CD4-positive, alpha-beta T cell treated with Interleukin-4 for 4 hours (primary cell): ENCODE results near the gene TAPT1.
"Not testable (repeated sequence)": the region's sequence is repeated elsewhere in the genome, so short reads cannot be mapped to it uniquely, and the experiment has no call there.

Experiments
- DNase-seq: peaks from one replicate; pipeline ENCODE4 v3.0.0-alpha.2; 2020

Gene TAPT1

GRCh38 chr4:16206848-16207247 lies 19.4 kb downstream of the TAPT1 start:
- DNase-seq = no peak

DNA sequence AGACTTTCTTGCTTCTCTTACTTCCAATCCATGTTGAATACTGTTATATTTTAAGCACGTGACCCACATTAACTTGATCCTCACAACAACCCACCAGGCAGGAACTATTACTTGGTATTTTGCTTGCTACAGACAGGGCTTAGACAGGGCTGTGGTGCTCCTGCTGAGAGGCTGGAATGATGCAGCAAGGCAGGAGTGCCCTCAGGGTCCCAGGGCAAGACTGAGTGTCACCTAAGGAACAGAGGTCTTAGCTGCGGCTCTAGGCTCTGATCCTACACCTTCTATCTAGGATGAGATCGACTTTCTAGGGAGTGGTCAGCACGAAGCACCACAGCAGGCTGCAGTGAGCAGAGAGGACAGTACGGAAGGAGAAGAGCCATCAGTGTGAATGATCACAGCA lies 20.0 kb downstream of the TAPT1 start:
- no peak for DNase-seq

DNA sequence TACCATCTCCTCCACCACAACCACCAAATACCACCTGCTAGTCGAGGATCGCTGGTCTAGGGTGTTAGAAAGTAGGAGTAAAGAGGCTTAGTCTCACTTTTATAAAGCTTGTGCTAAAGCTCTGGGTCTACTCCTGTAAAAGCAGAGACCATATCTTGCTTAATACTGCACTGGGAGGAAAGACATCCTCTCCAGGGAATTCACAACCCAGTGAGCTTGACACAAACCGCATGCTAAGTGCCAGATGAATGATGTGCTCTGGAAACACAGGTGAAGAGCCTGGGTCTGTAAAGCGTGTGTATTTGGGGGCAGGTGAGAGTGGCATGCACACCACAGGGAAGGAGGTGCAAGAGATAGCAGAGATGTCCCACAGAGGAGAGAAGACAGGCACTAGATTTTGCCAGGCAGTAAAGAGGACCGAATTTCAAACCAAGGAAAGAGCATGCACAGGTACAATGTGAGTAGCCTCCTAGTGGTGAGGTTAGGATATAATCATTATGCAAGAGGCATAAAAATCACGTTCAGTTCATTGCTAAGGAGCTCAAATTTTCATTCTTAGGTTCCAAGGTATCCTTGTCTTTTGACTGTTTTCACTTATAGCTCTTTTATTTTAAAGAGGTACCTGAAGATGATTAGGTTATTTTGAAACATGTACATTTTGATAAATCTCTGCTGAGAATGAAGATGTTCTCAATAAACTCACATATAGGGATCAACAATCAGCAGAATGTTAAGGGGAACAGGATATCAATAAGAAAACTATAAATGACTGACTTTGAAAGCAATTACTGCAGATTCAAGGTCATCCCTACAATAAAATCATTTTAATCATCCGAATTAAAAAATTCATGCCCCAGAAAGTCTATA lies 20.7 kb downstream of the TAPT1 start:
- DNase-seq = peak; percentile 41

- no peak for DNase-seq
These were observed 21.8 kb downstream of the TAPT1 start for GRCh38 chr4:16204505-16204904.

- no peak for DNase-seq
These were observed 23.2 kb downstream of the TAPT1 start for GRCh38 chr4:16203083-16203482.

DNA sequence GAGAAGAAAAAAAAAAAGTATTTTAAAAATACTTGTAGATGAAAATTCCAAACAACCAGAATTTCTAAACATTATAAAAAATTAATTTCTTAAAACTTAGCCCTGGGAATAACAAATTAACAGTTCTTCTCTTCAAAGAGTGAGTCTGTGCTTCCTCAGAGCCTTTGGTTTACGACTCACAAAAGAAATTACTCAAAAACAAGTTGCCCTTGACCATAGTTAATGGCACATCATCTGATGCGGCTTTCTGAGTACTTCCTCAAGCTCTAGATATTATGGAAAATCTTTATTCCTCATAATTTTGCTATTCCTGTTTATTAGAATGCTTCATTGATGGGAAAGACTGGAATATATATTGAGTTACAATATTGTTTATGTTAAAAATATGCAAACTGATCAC lies 23.7 kb downstream of the TAPT1 start:
- no peak for DNase-seq

- peak; percentile 19 for DNase-seq
These were observed 27.2 kb downstream of the TAPT1 start for GRCh38 chr4:16199093-16199492.

DNA sequence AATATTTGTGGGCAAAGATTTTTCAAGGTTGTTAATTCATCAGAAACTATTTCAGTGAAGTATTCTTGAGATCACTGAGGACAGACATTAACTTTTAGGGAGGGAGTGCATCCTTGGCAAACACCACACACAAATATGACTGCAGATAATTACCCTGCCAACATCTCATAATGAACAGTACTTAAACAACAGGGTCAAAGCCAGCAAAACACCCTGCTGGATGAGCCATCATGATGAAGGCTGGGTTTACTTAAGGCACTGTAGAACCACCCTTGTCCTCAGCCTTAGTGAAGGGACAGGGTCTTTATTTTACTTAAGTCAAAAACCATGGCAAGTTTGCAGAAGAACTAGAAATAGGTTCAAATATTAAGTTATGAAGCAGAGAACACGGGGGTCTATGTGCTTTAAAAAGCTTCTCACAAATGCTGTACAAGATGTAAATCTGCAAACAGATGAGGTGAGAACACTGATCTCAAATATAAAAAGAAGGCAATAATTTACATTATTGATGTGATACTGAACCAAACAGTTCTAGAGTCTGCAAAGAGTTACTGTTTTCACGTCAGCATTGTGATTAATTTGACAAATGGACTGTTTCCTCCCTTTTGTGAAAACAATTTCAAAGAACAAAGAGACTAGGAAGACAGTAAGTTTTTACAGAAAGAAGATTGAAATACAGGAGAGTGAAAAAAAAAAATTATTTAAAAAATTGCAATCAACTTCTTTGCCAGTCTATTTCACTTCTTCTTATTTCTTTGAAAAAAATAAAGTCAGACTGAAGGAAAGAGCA lies 28.2 kb downstream of the TAPT1 start:
- DNase-seq = no peak

DNA sequence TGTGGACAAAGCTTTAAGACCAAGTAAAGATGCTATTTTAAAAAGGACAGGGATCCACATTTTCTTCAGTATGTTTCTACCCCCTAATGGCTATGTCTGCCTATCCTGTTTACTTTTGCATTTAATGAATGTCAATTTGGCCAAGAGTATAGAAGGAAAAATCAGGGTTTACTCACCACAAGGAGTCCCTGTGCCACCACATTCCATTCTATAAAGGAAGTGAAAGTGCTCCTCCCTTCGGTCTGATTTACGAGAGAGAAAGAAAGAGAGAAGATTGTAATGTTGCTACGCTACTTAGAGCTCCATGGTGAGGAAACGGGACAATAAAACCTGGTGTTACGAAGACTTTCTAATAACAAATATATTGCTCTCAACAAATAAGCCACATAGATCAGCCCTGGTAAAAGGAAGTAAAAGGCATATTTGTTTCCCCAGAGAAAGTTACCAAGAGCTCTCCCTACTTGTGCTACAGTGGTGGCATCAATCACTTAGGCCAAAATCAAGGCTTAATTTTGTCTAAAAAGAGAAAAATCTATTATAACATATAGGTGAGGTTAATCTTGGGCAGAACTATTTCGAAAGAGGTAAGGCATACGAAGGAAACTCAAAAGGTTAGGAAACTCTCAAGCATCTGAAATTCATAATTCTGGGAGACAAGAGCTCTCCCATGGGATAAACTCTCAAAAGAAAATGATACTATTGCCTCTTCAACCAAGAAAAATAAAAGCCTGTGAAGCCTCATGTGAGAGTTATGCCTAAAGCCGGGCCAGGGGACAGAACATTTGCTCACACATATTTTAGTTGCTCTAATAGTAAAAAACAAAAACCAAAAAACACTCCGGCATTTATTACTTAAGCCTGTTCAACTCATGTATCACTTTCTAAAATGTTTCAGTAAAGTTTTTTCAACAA lies 29.5 kb downstream of the TAPT1 start:
- DNase-seq = no peak

- no peak for DNase-seq
These were observed 31.1 kb downstream of the TAPT1 start for GRCh38 chr4:16195209-16195608.

GRCh38 chr4:16194798-16195197 lies 31.5 kb downstream of the TAPT1 start:
- not testable (repeated sequence) for DNase-seq

- no peak for DNase-seq
These were observed 32.1 kb downstream of the TAPT1 start for GRCh38 chr4:16194214-16194613.

DNA sequence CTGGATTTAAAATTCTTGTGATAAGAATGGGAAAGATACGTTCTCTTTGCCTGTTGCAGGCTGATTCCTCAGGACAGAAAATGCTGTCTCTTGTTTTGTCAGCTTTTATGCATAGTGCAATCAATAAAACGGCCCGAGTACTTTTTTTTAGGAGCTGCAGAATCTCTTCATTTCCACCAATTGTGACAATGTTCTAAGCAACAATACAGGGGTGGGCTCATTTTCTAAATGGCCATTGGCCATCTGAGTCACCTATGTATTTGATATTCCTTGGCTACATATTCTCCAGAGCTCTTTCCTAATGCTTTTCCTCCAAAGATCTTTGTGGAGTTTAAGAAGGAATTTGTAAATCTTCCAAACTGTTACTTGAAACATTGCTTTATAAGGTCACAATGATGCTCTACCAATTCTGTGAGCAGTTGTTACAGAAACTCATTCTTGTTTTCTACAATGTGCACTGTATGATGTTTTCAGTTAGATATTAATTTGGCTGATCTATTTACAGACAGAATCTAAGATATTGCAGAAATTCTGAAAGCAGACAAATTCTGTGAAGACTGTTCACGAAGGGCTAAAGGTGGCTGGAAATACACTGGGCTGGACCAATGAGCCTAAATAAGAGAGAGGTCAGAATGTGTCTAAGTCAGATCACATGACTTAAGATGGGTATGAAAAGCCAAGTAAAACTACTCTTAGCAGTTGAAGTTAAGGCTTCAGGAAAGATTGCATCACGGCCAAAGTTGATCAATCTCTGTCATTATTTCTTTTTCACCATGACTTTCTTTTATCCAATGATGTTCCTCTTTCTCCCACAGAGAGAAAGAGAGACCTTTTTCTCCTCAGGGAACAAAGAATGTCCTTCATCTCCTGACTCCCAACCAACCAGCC lies 33.4 kb downstream of the TAPT1 start:
- no peak for DNase-seq

DNA sequence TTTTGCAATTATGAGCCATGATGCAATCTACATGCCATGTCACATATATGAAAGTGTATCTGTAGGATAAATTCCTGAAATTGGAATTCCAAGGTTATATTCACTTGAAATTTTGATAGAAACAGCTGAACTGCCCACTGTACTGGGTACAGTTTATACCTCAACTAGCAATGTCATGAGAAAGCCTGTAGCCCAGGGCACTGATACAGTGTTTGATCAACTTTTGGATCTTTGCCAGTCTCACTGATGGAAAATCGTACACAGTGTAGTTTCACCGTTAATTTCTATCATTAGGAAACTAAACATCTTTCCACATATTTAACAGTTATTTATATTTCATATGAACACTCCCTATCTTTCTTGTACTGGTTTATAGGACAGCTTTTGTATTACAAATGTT lies 34.2 kb downstream of the TAPT1 start:
- no peak for DNase-seq

- no peak for DNase-seq
These were observed 38.8 kb downstream of the TAPT1 start for GRCh38 chr4:16187455-16187854.

DNA sequence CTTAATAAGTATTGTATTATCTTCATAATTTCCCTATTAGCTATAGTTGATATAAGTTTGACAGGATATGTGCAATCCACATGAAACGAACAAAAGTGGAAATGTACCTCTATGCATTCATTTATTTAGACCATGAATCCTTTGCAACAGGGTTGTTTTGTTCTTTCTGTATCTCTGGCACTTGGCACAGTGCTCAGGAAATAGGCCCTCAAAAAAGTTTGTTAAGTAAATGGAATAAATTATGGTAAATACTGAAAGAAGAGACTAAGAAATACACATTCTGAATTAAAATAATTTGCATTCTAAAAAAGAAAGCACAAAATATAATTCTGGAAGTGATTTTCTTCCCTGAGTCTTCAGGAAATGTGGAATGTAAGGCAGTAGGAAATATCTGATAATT lies 39.3 kb downstream of the TAPT1 start:
- no peak for DNase-seq

GRCh38 chr4:16183604-16184003 lies 42.7 kb downstream of the TAPT1 start:
- DNase-seq = no peak

DNA sequence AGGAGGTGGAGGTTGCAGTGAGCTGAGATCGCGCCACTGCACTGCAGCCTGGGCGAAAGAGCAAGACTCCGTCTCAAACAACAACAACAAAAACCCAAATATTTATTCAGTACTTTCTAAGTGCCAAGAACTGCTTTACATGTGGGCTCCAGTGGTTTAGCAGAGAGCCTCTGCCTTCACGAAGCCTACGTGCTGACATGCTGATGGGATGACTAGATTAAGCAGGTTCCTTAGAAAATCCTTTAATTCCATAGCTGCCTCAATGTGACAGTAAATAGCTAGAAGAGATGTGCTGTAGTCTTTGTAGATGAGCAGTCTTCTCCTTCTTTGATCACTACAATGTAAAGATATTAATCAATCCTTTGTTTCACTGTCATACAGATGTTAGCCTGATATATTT lies 49.6 kb downstream of the TAPT1 start:
- DNase-seq = no peak

DNA sequence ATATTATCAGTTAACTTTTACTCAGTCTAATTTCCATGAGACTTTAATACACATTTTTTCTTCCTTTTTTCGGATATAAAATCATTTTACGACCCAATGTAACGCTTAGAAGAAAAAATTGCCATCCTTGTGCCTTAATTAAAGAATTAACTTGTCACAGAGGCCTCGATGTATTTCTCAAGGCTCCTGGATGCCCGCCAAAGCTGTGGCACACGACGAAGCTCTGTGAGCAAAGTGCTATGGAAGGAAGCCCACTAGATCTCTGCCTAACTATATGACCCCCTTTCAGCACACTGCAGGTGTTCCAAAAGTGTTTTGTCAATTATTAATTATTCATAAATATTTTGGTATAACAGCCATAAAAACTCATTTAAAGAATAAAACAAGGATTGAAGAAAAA lies 54.4 kb downstream of the TAPT1 start:
- DNase-seq = no peak

DNA sequence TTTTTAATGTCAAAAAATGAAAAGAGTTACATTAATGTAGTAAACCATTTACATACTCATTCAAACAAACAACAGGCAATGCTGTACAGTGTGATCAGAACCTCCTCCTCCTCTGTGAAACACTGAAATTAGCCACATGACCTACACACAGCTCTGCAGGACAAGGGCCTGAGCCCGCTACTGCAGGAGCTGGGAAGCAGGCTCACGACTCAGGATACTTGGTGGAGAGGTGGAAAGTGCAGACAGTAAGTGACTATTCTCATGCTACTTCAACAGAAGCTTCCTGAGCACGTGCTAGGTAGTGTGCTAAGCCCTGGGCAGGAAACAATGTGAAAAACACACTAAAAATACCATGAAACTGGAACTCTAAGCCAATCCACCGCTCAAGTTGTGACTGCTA lies 56.8 kb downstream of the TAPT1 start:
- no peak for DNase-seq

- no peak for DNase-seq
These were observed 57.4 kb downstream of the TAPT1 start for GRCh38 chr4:16168710-16169388.

GRCh38 chr4:16168144-16168543 lies 58.1 kb downstream of the TAPT1 start:
- DNase-seq = no peak
